ENCODE measurements around the gene OGFOD3.

OGFOD3 gene

DNA sequence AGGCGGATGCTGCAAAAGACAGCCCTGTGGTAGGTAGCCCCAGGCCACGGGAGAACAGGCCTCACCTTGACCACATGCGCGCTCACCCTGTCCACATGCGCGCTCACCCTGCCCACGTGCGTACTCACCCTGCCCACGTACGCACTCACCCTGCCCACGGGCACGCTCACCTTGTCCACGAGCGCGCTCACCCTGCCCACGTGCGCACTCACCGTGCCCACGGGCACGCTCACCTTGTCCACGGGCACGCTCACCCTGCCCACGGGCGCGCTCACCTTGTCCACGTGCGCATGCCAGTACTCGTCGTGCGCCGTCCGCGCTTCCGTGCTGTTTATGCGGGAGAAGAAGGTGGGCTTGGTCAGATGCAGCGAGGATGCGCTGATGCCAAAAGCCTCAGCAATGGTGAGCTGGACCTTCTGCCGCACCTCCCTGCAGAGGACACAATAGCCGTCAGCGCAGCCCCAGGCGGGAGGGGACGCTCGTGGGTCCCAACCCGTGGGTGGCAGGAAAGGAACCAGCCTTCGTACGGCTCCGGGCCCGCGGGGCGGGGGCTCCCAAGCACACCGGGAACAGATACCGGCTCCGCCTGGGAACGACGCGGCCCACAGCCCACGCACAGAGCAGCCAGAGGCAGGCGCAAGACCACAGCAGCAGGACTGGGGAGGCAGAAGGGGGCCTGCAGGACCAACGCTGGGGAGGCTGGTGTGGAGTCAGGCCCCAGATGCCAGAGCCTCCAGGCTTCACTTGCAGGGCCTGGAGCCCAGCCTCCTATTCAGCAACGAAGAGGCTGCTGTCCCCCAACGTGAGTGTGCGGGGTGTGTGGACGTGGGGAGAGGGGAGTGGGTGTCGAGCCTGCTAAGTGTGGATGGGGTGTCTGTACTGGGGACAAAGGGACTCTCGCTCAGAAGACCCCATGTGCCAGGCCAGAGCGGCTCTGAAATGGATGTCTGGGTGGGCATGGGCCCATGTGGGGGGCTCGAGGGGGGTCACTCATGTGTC, 14.4 kb downstream of the OGFOD3 start:
- no peak for DNase-seq

DNA sequence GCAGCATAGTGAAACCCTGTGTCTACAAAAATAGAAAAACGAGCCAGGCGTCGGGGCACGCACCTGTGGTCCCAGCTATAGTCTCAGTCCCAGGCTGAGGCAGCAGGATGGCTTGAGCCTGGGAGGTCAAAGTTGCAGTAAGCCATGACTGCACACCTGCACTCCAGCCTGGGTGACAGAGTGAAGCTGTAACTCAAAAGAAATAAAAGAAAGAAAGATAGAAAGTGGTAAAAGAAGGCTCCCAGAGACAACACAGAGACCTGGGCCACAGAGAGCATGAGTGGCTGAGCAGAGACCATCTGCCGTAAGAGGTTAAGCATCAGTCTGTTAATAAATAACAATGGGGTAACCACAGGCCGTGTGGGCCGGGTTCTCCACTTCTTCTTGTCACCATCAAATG, 15.5 kb downstream of the OGFOD3 start:
- no peak for DNase-seq

DNA sequence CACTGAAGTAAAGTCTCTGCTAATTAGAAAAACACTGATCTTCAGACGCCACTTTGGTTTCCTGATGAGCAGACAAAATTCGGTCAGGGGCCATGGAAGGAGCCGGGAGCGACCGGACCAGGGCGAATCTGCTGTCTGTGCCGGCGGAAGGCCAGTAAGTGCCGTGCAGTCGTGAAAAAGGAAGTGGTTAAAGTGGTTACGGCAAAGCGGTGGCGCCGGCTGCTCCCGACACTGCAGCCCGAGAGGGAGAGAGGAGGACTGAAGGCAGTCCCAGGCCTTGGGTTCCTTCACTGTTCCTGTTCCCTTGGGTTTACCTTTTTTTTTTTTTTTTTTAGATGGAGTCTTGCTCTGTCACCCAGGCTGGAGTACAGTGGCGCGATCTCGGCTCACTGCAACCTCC, 17.6 kb downstream of the OGFOD3 start:
- no peak for DNase-seq

DNA sequence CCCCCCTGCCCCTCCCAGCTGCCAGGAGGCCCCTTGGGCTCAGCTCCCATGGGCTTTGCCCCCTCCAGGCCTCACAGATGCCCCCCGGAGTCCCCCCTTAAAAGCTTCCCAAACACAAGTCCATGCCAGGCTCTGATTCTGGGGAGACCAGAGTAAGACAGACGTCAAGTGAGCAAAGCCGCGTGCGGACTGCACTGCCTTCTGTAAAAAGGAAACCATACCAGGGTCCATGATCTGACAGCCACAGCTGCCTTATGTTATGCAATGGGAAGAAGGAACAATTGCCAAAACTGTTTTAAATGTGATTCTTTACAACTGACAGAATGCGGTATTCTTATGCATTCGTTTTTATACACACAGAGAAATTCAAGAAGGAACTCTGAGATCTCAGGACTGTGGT, 18.2 kb downstream of the OGFOD3 start:
- DNase-seq, result no peak

DNA sequence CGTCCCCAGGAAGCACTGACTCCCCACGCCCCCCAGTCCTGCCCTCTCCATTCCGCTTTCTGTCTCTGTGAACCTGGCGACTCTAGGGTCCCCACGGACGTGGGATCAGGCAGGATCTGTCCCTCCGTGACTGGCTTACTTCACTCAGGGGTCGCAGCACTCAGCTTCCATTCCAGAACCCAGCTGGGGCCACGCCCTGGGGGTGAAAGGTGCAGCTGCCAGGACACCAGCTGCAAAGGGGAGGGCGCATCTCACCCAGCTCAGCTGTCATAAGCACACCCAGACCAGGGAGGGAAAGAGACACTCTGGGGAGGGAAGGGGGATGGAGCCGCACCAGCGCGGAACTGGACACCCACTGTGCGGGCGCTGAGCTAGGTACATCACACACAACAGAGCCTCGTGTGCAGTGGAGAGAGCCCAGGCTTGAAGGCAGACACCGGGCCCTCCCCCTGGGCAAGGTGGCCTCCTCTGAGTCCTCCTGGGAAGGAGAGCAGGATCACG, 18.7 kb downstream of the OGFOD3 start:
- DNase-seq, result no peak

DNA sequence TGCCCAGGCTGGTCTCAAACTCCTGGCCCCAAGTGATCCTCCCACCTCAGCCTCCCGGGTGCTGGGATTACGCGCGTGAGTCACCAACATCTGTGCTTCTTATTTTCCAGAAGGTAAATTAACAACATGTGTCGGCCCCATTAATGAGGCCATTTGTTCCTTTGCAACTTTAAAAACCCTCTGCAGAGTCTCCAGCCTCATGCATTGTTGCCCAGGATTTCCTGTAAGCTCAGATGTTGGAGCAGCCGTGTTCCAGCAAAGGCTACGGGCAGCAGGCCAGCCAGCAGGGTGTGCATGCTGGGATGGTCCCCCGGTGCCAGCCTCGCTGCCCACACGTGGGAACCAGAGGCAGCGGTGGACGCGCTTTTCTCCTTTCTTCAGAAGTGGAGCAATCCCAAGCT, 19.3 kb downstream of the OGFOD3 start:
- DNase-seq, result no peak

DNA sequence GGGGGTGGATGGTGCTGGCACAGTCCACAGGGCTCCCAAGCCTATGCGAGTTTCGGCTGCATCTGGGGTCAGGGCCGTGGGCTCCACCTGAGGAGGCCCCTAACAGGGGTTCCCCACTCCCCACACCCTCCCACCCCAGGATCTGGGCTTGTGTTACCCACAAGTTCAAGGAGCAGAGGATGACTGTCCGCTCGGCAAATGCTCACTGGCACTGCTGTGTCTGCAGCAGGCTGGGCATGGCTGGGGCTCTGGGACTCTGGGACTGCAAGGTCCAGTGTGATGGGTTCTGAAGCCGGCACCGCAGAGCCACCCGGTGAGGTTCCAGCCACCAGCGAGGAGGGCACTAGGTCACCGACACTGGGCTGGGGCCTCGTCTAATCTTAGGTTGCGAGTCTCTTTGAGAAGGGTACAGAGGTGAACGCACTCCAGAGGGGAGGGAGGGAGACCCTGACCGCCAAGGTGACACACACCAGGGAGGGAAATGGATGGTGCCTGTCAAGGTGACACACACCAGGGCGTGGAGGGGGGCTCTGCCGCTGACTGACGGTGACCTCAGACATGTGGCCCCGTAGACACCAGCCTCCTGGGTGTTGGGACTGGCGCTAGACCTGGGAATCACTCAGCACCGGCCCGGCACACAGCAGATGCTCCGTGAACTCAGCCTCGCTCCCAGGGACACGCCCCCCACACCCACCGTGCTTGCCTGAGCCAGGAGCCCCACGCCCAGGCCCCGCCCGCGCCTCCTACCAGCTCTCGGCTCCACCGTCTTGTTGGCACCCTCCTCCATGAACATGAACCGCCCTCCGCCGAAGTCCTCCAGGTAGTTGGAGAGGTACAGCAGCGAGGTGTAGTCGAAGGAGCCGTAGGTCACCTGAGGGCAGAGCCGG, 20.7 kb downstream of the OGFOD3 start:
- DNase-seq, result no peak

DNA sequence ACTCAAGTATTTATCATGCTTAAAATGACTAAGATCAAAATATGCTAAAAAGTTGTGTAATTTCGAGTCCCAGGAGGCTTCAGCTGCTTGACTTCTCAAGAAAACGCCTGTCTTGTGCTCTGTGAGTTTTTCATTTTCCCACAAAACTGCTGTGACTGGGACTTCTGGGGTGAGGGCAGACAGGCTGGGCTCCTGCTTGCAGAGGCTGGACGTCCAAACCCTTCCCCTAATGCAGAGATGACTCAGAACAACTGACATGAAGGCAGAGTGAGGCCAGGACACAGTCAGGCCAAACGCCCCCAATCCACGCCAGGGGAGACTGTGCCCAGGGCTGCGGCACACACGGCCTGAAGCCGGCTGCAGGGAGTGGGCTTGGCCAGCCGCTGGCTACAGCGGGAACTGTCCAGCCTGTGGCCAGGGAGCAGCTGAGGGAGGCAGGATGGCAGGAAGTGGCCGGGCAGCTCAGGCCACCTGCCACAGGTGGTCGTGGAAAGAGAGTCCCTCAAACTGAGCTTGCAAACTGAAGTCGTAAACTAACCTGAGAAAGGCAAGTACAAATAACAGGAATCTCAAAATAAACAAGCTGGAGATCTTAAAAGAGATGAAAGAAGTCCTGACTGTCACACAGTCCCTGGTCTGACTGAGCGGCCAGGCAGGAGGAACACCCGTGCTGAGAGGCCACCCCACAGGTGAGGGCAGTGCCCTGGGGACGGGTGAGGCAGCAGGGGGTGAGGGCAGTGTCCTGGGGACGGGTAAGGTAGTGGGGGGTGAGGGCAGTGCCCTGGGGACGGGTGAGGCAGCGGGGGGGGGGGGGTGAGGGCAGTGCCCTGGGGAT, 21.6 kb downstream of the OGFOD3 start:
- DNase-seq, result no peak

DNA sequence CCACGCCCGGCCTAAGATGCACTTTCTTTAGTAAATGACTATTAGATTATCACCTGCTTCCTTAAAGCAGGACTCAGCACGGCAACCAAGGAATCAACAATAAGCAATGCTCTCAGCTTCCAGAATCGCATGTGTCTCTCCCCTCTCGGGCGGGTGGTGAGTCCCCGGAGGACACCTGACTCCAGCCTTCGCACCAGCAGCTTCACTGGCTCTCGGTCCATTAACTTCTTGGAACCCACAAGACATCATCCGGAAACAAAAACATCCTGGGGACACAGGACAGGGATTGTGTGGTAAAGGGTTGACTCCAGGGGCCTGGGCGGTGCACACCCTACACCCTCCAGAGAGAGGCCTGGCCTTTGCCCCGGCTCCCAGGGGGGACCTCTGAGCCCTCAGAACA, 24.1 kb downstream of the OGFOD3 start:
- DNase-seq, result no peak

DNA sequence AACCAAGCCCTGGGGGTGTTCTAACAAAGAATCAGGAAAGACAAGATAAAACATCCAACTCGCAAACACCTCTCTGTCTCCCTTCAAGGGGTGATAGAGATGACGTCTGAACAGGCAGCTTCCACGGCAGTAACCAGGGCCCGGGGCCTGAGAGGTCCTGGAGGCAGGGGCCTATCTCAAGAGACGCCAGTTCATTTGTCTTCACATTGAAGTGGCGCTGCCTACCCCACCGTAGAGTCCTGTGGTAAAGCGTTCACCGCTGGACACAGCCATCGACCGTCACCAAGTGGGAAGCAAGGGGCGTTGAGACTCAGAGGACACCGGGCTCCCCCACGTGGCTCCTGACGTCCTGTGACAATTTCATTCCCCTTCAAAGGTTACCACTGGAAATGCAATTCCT, 25.4 kb downstream of the OGFOD3 start:
- DNase-seq, result no peak

DNA sequence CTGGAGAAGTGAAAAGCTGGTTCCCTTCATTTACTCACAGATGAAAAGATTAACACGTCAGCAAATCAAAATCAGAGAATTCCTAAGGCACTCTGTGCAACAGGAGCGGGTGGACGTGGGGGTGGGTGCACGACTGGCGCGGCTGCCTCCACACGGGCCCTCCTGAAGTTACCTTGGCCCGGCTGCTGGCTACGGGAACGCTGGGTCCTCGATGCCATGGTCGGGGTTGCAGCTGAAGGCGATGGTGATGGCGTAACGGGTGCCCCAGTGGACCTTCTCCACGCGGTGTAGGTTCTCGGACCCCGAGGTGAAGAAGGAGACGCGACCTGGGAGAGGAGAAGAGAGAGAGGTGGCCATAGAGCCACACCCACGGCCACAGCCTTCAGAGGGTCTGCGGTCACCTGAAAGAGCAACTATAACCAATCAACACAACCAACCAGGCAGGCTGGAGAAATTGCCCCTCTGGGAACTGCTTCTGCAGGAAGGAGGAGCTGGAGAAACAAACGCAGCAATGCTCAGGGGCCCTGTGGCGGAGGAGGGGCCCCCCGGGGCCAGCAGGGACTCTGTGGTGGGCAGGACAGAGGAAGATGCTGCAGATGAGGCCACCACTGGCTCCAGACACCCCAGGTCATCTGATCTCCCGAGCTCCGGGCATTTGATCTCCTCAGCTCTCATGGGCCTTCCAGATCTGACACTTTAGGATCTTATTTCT, 26.0 kb downstream of the OGFOD3 start:
- DNase-seq, result no peak

DNA sequence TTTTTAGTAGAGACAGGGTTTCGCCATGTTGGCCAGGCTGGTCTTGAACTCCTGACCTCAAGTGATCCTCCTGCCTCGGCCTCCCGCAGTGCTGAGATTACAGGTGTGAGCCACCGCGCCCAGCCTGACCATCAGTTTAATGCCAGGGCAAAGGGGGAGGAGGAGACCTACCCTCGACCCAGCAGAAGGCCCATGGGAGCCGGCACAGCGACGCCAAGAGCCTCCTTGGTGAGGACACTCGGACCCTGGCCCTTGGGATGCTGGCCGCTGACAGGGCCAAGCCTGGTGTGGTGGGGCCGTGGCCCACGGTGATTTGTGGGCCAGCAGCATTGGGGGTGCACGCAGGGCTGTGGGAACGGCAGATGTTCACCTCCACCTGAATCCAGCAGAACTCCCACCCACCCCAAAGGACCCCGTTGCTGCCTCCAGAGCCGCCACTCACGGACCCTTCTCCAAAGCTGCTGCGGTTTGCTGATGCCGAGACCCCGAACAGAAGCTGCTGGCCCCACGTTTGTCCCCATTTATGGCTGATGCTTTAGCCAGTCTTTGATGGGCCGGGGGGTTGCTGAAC, 26.8 kb downstream of the OGFOD3 start:
- no peak for DNase-seq

DNA sequence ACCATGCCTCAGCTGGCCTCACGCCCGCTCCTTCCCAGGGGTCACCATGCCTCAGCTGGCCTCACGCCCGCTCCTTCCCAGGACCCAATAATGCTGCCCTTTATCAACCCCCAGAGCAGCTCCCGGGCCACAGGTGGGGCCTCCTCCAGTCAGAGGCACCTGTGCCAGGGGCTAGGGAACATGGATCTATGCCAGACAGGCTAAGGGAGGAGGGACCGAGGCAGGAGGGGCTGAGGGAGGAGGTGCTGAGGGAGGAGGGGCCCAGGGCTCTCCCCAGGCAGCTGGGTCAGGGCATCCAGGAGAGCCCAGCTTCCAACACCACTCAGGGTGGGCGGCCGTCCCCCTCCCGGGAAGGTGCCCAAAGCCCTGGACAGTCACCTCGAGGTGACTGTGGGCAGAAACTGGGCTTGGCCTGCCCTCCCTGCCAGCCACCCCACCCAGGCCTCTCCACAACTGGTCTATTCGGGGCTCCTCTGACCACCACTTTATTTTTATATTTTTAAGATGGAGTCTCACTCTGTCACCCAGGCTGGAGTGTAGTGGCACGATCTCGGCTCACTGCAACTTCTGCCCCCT, 27.4 kb downstream of the OGFOD3 start:
- DNase-seq, result no peak

DNA sequence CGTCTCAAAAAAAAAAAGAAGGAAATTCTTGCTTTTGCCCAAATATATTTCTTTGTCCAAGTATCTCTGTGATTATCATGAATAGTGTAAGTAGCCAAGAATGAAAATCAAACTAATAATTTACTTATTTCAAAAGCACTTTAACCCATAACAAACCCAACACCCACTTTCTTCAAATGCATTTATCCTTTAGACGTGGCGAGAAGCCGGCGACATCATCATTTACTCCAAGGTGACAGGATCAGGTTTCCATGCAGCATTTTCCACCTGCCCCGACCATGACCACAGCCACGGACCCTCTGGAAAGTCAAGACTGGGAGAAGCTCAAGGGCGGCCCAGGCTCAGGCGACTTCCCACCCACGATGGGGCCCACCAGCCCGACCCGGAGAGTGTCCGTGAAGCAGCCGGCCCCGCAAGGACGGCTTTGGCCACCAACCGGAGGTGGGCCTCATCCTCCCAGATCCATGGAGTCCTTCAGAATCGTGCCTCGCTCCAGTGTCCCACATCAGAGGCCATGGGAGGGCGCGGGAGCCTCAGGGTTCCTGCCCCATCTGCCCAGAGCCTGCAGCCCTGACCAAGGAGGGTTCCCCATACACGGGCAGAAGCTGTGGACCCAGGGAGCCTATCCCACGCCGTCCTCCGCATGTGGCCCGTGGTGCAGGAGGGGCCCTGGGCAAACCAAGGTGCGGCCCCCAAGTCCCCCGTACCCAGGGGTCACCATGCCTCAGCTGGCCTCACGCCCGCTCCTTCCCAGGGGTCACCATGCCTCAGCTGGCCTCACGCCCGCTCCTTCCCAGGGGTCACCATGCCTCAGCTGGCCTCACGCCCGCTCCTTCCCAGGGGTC, 28.1 kb downstream of the OGFOD3 start:
- DNase-seq, result no peak

DNA sequence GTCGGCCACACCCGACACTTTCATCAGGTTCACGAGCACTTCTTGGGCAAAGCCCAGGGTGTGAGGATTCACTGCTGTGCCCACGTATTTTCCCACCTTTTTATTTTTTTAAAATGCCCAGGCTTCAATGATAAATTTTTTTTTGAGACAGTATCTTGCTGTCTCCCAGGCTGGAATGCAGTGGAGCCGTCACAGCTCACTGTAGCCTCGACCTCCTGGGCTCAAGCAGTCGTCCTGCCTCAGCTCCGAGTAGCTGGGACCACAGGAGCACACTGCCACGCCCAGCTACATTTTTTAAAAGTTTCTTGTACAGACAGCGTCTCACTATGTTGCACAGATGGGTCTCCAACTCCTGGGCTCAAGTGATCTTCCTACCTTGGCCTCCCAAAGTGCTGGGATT, 29.0 kb downstream of the OGFOD3 start:
- no peak for DNase-seq

DNA sequence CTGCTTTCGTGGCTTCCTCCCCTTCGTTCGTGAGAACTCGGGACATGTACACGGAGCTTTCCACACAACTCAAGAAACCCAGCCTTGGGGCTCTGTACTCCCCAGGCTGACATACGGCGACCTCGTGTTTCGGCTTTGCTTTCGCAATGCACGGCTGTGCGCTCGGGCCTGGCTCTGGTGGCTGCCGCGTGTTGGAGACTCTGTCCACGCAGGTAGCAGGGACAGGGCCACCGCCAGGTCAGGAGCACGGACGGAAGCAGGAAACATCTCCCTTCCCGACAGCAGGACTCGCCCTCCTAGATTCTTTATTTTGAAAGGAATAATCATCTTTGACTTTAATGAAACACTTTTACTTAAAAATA, 29.5 kb downstream of the OGFOD3 start:
- no peak for DNase-seq

DNA sequence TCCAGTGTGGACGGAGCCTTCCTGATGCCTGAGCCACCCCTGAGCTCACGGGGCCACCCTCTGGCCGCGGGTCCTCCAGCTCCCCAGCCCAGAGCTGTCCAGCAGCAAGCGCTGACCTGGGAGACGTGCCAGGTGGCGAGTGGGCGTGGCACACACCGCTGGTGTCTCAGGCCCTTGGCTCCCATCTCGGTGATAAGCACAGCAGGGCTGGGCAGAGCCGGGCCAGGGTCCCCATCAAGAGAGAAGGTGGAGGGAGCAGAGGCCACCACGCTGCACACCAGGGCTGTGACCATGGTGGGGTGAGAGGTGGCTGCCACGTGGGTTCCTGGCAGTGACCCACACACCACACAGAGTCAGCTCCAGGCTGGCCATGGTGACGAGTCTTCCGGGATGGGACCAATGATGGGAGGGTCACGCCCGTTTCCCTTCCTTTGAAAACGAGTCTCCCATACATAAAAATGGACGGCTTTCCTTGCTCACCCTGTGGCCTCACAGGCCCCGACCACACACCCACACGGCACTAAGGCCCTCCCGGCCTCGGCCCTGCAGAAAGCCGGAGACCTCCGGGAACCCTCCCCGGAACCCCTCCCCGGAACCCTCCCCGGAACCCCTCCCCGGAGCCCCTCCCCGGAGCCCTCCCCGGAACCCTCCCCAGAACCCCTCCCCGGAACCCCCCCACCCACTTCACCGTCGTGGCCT, 30.0 kb downstream of the OGFOD3 start:
- no peak for DNase-seq

DNA sequence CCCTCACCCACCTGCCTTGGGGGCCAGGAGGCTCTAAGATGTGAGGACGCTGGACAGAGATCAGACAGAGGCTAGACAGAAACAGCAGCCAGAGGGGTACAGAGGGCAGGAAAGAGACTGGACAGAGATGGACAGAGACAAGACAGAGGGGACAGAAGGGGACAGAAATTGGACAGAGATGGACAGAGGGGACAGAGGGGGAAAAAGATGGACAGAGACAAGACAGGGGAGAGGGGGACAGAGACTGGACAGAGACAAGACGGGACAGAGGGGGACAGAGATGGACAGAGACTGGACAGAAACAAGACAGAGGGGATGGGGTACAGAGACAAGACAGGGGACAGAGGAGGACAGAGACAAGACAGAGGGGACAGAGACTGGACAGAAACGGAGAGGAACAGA, 30.7 kb downstream of the OGFOD3 start:
- DNase-seq, result no peak

DNA sequence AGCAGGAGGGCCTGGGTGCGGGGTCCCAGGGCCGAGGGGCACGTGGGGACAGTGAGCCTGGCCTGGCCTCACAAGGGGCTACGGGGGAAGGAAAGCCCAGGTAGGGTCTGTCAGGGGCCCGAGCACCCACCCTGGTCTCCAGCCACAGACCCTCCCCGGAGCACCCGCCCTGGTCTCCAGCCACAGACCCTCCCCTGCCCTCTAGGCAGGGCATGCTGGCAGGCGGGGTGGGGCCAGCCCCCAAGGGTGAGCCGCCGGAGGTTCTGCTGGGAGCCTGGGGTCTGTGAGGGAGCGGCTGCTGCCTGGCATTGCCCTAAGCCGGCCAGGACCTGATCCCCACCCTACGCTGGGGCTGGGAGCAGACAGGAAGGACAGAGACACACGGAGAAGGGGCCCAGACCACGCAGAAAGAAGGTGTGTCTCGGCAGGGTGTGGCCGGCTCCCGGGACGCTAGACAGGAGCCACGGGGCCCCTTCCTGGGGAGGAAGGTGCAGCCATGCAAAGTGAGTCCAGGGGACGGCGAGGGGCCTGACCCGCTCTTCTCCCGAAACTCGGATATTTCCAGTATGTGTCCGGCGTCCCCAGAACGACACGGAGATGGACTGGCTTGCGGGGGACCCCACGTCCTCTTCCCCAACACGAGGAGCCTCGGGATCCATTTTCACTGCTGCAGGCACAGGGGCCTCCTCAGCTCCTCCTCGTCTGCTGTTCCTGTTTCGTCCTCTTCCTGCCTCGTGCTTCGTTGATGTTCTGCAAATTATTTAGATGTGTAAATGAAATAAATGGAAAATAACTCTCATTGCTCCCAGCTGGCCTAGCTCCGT, 31.3 kb downstream of the OGFOD3 start:
- DNase-seq, result no peak
